RWPE2 (cell line): ENCODE results near the gene UBE3A.

Source experiments
- ATAC-seq: fragments of 200-7000 bp; cut with Tn5 transposase; 3 replicates; pipeline ENCODE4 v1.9.1; 2021; ENCODE audit warnings: low read depth
- DNase-seq: peaks from one replicate; pipeline ENCODE4 v3.0.0-alpha.2; 2020; ENCODE audit warnings: low spot score
- H3K27ac ChIP-seq: fragments of 450-650 bp; 2 replicates; pipeline ENCODE4 v1.5.1; 2017; ENCODE audit warnings: mild to moderate bottlenecking; ENCODE audit not compliant: poor library complexity, severe bottlenecking
- H3K27me3 ChIP-seq: fragments of 250-450 bp; sonication (Bioruptor Pico); 2 replicates; pipeline ENCODE4 v1.5.1; 2021; ENCODE audit warnings: mild to moderate bottlenecking, moderate library complexity; ENCODE audit not compliant: insufficient read depth, poor library complexity, severe bottlenecking
- H3K36me3 ChIP-seq: fragments of 250-450 bp; sonication (Bioruptor Pico); 2 replicates; pipeline ENCODE4 v1.5.1; 2020; ENCODE audit warnings: low read depth, mild to moderate bottlenecking, moderate library complexity
- H3K4me1 ChIP-seq: fragments of 250-450 bp; sonication (Bioruptor Pico); 2 replicates; pipeline ENCODE4 v1.5.1; 2021; ENCODE audit warnings: mild to moderate bottlenecking, moderate library complexity; ENCODE audit not compliant: insufficient read depth, poor library complexity, severe bottlenecking
- H3K4me3 ChIP-seq: fragments of 250-450 bp; sonication (Bioruptor Pico); 2 replicates; pipeline ENCODE4 v1.5.1; 2021; ENCODE audit warnings: mild to moderate bottlenecking, moderate library complexity; ENCODE audit not compliant: severe bottlenecking
- H3K9me3 ChIP-seq: fragments of 250-450 bp; sonication (Bioruptor Pico); 2 replicates; pipeline ENCODE4 v1.5.1; 2021; ENCODE audit warnings: mild to moderate bottlenecking, moderate library complexity; ENCODE audit not compliant: severe bottlenecking
- TF ChIP-seq, protein P1 (sequence below): fragments of 450-650 bp; IDR thresholded peaks from one replicate; pipeline ENCODE4 v1.5.1; 2017; ENCODE audit warnings: mild to moderate bottlenecking, moderate library complexity; ENCODE audit not compliant: poor library complexity, severe bottlenecking

The UBE3A gene

DNA sequence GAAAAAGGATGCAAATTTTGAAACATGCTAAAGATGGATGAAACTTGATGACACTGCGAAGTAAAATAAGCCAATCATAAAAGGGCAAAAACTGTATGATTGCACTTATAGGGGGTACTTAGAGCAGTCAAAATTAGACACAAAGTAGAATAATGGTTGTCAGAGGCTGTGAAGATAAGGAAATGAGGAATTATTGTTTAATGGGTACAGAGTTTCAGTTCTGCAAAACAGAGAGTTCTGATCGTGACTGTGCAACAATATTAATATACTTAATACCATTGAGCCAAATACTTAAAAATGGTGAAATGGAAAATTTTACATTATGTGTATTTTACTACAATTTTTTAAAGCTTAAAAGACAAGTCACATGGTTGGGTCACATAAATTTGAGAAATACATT, 35.1 kb downstream of the UBE3A start:
- no peak for ATAC-seq
- peaks cover 69% of the 10 kb centered on the region for H3K36me3 ChIP-seq
- TF ChIP-seq, protein P1, sequence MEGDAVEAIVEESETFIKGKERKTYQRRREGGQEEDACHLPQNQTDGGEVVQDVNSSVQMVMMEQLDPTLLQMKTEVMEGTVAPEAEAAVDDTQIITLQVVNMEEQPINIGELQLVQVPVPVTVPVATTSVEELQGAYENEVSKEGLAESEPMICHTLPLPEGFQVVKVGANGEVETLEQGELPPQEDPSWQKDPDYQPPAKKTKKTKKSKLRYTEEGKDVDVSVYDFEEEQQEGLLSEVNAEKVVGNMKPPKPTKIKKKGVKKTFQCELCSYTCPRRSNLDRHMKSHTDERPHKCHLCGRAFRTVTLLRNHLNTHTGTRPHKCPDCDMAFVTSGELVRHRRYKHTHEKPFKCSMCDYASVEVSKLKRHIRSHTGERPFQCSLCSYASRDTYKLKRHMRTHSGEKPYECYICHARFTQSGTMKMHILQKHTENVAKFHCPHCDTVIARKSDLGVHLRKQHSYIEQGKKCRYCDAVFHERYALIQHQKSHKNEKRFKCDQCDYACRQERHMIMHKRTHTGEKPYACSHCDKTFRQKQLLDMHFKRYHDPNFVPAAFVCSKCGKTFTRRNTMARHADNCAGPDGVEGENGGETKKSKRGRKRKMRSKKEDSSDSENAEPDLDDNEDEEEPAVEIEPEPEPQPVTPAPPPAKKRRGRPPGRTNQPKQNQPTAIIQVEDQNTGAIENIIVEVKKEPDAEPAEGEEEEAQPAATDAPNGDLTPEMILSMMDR, result no peak
- H3K4me3 ChIP-seq, result no peak overlapping the region
- no peaks in the 10 kb centered on the region for H3K27me3 ChIP-seq
- no peak for DNase-seq
- no peaks in the 10 kb centered on the region for H3K9me3 ChIP-seq
- H3K4me1 ChIP-seq, result no peaks in the 10 kb centered on the region
- H3K27ac ChIP-seq, result no peak overlapping the region

DNA sequence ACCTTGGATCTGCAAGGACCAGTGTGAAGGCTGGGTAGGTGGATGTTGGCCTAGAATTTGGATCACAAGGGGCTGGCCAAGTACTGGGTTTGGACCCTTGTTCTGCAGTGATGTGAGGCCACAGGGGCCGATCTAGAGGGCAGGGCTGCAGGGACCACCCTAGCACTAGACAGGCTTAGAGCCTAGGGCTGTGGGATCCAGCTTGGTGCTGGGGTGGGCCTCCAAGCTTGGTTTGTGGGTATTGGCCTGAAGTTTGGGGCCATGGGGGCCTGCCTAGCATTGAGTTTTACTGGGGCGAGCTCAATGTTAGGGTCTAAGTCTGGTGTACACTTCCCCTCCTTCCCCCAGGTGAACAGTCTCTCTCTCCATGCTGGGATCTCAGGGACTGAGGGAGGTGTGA, 36.5 kb downstream of the UBE3A start:
- H3K36me3 ChIP-seq, result peaks cover 60% of the 10 kb centered on the region
- no peak overlapping the region for H3K27ac ChIP-seq
- DNase-seq, result no peak
- H3K4me1 ChIP-seq, result no peaks in the 10 kb centered on the region
- TF ChIP-seq, protein P1, result no peak
- ATAC-seq, result no peak
- no peaks in the 10 kb centered on the region for H3K9me3 ChIP-seq
- no peaks in the 10 kb centered on the region for H3K27me3 ChIP-seq
- no peak overlapping the region for H3K4me3 ChIP-seq

DNA sequence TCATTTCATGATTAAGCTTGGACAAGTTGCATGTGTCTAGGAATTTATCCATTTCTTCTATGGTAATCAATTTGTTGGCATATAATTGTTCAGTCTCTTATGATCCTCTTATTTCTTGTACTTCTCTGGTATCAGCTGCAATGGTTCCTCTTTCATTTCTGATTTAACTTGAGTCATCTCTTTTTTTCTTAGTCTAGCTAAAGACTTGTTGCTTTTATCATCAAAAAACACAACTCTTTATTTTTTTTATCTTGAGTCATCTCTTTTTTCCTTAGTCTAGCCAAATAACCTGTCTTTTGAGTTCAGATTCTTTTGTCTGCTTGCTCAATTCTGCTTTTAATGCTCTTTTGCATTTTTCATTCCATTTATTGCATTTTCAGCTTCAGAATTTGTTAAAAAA, 37.3 kb downstream of the UBE3A start:
- no peaks in the 10 kb centered on the region for H3K4me1 ChIP-seq
- DNase-seq (no peak), ATAC-seq (no peak)
- H3K4me3 ChIP-seq, result no peak overlapping the region
- no peaks in the 10 kb centered on the region for H3K9me3 ChIP-seq
- H3K36me3 ChIP-seq, result peaks cover 68% of the 10 kb centered on the region
- H3K27ac ChIP-seq, result no peak overlapping the region
- TF ChIP-seq, protein P1, result no peak
- no peaks in the 10 kb centered on the region for H3K27me3 ChIP-seq

DNA sequence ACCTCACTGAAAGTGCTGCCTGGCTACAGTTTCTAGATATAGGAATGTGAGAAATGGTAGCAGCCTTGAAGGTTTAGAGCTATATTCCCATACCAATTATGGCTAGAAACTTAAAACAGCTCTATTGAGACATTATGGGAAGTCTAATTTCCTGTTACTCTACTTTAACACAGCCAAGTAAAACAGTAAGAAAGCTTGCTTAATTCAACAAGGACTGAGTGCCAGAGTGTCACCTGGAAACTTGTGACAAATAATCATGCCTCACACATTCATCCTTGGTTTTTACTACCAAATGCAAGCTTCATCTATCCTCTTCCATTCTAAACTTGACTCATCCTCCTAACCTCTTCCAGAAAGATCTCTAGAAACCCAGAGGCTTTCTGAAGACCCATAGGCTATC, 41.7 kb downstream of the UBE3A start:
- no peak for ATAC-seq
- no peak overlapping the region for H3K4me3 ChIP-seq
- no peaks in the 10 kb centered on the region for H3K9me3 ChIP-seq
- DNase-seq, result no peak
- peaks cover 13% of the 10 kb centered on the region for H3K4me1 ChIP-seq
- H3K27ac ChIP-seq, result no peak overlapping the region
- TF ChIP-seq, protein P1, result no peak
- peaks cover 46% of the 10 kb centered on the region for H3K36me3 ChIP-seq
- no peaks in the 10 kb centered on the region for H3K27me3 ChIP-seq

DNA sequence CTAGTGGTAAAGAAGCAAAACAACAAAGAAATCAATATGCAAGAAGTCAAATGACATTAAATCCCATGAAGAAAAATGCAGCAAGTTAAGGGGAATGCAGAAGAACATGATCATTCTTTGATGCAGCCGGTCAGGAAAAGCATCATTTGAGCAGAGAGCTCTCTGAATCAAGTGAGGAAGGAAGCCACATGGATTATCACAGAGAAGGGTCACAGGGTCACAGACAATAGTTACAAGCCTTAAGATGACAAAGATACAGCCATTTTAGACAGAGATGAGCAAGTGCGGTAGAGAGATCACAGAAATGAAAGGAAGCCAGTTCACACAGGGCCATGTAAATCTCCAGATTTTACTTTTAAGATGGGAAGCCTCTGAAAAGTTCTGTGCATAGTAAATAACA, 43.9 kb downstream of the UBE3A start:
- Histone ChIP-seq H3K9me3 (no peaks in the 10 kb centered on the region), H3K4me3 (no peak overlapping the region), H3K27ac (no peak overlapping the region), H3K27me3 (no peaks in the 10 kb centered on the region), H3K36me3 (peaks cover 47% of the 10 kb centered on the region), H3K4me1 (peaks cover 13% of the 10 kb centered on the region)
- no peak for DNase-seq
- ATAC-seq, result no peak
- TF ChIP-seq, protein P1, result no peak
